Measurements from ENCODE around the gene ANKRD26.

GRCh38 chr10:27088119-27089044 lies 11.9 kb downstream of the ANKRD26 start:
- TF ChIP-seq, protein P1, sequence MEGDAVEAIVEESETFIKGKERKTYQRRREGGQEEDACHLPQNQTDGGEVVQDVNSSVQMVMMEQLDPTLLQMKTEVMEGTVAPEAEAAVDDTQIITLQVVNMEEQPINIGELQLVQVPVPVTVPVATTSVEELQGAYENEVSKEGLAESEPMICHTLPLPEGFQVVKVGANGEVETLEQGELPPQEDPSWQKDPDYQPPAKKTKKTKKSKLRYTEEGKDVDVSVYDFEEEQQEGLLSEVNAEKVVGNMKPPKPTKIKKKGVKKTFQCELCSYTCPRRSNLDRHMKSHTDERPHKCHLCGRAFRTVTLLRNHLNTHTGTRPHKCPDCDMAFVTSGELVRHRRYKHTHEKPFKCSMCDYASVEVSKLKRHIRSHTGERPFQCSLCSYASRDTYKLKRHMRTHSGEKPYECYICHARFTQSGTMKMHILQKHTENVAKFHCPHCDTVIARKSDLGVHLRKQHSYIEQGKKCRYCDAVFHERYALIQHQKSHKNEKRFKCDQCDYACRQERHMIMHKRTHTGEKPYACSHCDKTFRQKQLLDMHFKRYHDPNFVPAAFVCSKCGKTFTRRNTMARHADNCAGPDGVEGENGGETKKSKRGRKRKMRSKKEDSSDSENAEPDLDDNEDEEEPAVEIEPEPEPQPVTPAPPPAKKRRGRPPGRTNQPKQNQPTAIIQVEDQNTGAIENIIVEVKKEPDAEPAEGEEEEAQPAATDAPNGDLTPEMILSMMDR (IDR thresholded peaks at IDR 0.05) = no peak
- no peak for TF ChIP-seq POLR2AphosphoS5 (IDR thresholded peaks at IDR 0.05; ENCODE audit: insufficient read depth in 1 of 2, low read depth in 1 of 2)
